Common myeloid progenitor, CD34-positive (primary cell): ENCODE measurements around the gene EVL.

ENCODE experiments used
- CTCF ChIA-PET: fragments of 350-600 bp; sonication (Branson Sonifier 250); formaldehyde crosslinking; loops from one replicate; lab custom pipeline; 2021; ENCODE audit warnings: antibody characterized with exemption; lab: Charles Lee
- POLR2A ChIA-PET: fragments of 350-600 bp; sonication (Branson Sonifier 250); formaldehyde crosslinking; loops from one replicate; lab custom pipeline; 2021; ENCODE audit warnings: antibody characterized with exemption; lab: Charles Lee
- DNase-seq, 3 donors: peaks; one replicate each; pipeline versions ENCODE4 v3.0.0 to v3.0.0-alpha.2; 2013
- H3K27ac ChIP-seq, 2 experiments: 1 replicate in 1 of 2; 2 replicates in 1 of 2; pipeline ENCODE4 v1.7.0; 2013; ENCODE audit warnings: inconsistent platforms in 2 of 2, low read length in 2 of 2, mild to moderate bottlenecking in 2 of 2, low read depth in 1 of 2, moderate library complexity in 1 of 2; ENCODE audit not compliant: severe bottlenecking in 2 of 2, insufficient read depth in 1 of 2, poor library complexity in 1 of 2
- H3K27me3 ChIP-seq, 5 experiments: replicated peaks in 2 of 5; 1 replicate in 3 of 5; 2 replicates in 2 of 5; pipeline versions ENCODE4 v1.6.1 to v1.7.0; 2013; ENCODE audit warnings: low read length in 4 of 5, mild to moderate bottlenecking in 2 of 5, moderate library complexity in 2 of 5, inconsistent platforms in 1 of 5; ENCODE audit not compliant: insufficient read depth in 5 of 5, control insufficient read depth in 4 of 5
- H3K36me3 ChIP-seq, 4 experiments: 1 replicate in 2 of 4; 2 replicates in 2 of 4; pipeline versions ENCODE4 v1.6.1 to v1.7.0; 2013; ENCODE audit warnings: low read length in 3 of 4, control low read depth in 1 of 4, mild to moderate bottlenecking in 1 of 4; ENCODE audit not compliant: control insufficient read depth in 4 of 4, insufficient read depth in 4 of 4
- H3K4me1 ChIP-seq, 4 experiments: 1 replicate in 3 of 4; 2 replicates in 1 of 4; pipeline versions ENCODE4 v1.6.1 to v1.7.1; 2013; ENCODE audit warnings: low read length in 3 of 4, mild to moderate bottlenecking in 3 of 4, control low read depth in 1 of 4, inconsistent platforms in 1 of 4, moderate library complexity in 1 of 4; ENCODE audit not compliant: control insufficient read depth in 4 of 4, insufficient read depth in 4 of 4; ENCODE audit errors: control extremely low read depth in 1 of 4
- H3K4me3 ChIP-seq, 7 experiments: 1 replicate in 4 of 7; 2 replicates in 3 of 7; pipeline versions ENCODE4 v1.5.1 to v1.7.0; 2013; ENCODE audit warnings: mild to moderate bottlenecking in 7 of 7, low read length in 6 of 7, moderate library complexity in 6 of 7, inconsistent platforms in 2 of 7, low read depth in 2 of 7, control low read depth in 1 of 7; ENCODE audit not compliant: insufficient read depth in 4 of 7, control insufficient read depth in 1 of 7; ENCODE audit errors: extremely low read depth in 1 of 7
- H3K9me3 ChIP-seq, 5 experiments: 1 replicate in 4 of 5; 2 replicates in 1 of 5; pipeline versions ENCODE4 v1.6.1 to v1.7.1; 2013; ENCODE audit warnings: low read length in 4 of 5, mild to moderate bottlenecking in 2 of 5, inconsistent platforms in 1 of 5, low read depth in 1 of 5, moderate library complexity in 1 of 5; ENCODE audit not compliant: control insufficient read depth in 4 of 5, insufficient read depth in 2 of 5; ENCODE audit errors: control extremely low read depth in 1 of 5
- WGBS: methylation state at CpG from one replicate; pipeline ENCODE4 v1.1.5; 2013; ENCODE audit not compliant: insufficient coverage; 5-methylcytosine and 5-hydroxymethylcytosine counted together

Gene EVL

DNA sequence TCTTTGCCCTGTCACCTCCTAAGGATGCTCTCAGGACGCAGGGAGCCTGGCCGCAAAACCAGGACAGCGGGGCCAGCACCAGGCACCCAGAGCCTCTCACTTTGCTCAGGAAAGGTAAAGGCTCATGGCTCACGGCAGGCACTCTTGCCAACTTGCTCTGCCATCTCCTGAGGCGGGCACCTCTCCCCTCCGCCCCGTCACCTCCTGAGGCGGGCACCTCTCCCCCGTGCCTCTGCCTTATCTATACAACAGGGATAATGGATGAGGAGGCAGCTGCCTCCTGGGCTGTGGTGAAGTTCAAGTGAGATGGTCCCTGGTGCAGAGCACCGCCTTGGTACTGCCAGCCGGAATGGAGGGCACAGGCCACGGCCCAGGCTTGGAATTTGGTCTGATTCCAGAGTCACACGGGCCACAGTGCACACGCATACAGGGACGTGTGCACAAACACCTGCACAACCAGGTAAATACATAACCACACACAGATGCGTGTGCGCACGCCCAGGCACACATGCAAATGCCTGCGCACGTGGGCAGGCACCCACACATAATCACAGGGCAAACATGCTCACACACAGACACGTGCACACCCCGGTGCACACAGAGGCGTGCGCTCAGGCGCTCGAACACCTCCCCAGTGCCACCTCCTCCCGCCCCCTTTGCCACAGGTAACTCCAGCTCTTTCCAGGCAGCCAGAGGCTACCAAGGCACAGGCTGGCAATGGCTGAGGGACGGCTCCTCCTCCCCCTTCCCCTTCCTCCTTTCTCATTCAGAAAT is 82.7 kb downstream of the EVL start:
- peak in 1 of 3 donors; percentile 45 for DNase-seq
- Histone ChIP-seq H3K4me3 (no peak overlapping the region), H3K27ac (no peak overlapping the region), H3K9me3 (no peaks in the 10 kb centered on the region), H3K27me3 (no peaks in the 10 kb centered on the region), H3K4me1 (peaks cover 0 to 28% (median 25%) of the 10 kb centered on the region in 4 experiments), H3K36me3 (peaks cover 0 to 29% (median 11%) of the 10 kb centered on the region in 4 experiments)
- 94% methylated on average over 10 of the region's 28 CpGs for WGBS
- ChIA-PET POLR2A (interaction anchor here (0.6 kb wide), 1 partner anchor 1817 kb away, joined by 3 read pairs; no protein-coding TSS in a partner anchor), CTCF (interaction anchor here (1.2 to 3.7 kb wide), 4 partner anchors 10 to 45 kb away, joined by 3 to 24 read pairs (median 4); no protein-coding TSS in a partner anchor)

DNA sequence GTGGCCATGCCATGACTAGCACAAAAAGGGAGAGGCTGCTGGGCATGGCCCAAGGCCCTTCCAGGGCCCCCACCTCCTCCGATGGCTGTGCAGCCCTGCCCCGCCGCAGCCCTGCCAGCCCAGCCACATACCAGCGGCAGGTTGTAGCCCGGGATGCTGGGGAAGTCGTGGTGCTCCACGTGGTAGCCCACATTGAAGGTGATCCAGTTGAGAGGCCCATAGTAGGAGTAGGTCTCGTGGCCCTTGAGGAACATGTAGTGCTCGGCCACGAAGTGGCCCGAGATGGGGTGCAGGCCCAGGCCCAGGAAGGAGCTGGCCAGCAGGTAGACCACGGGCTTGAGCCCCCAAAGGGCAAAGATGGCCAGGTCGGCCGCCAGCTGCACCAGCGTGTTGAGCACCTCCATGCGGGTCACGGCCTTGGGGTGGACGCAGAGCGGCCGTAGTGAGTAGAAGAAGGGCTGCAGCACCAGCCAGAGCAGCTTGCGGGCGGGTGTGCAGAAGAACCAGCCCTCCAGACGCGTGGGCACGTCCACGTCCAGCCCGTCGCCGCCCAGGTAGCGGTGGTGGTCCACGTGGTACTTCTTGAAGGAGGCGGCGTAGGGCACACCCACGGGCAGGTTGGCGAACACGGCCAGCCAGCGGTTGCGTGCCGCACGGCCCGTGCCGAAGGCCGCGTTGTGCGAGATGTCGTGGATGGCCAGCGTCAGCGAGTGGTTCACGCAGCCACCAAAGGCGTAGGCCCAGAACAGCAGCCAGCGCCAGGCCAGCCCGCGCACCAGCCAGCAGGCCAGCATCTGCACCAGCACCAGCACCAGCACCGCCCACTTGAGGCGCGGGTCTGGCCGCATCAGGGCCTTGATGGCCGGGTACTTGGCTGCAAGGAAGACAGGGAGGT is 83.9 kb downstream of the EVL start:
- Histone ChIP-seq H3K36me3 (peaks cover 0 to 17% (median 7%) of the 10 kb centered on the region in 4 experiments), H3K27me3 (no peaks in the 10 kb centered on the region), H3K4me3 (no peak overlapping the region), H3K4me1 (peaks cover 0 to 22% (median 20%) of the 10 kb centered on the region in 4 experiments), H3K27ac (no peak overlapping the region), H3K9me3 (peaks cover 0 to 3% (median 0%) of the 10 kb centered on the region in 5 experiments)
- no peak for DNase-seq
- CTCF ChIA-PET = interaction anchor here (1.4 to 3.7 kb wide), 2 partner anchors 11 to 44 kb away, joined by 4 to 24 read pairs; no protein-coding TSS in a partner anchor
- POLR2A ChIA-PET = no interaction called here
- 97% methylated on average over 52 of the region's 58 CpGs for WGBS

DNA sequence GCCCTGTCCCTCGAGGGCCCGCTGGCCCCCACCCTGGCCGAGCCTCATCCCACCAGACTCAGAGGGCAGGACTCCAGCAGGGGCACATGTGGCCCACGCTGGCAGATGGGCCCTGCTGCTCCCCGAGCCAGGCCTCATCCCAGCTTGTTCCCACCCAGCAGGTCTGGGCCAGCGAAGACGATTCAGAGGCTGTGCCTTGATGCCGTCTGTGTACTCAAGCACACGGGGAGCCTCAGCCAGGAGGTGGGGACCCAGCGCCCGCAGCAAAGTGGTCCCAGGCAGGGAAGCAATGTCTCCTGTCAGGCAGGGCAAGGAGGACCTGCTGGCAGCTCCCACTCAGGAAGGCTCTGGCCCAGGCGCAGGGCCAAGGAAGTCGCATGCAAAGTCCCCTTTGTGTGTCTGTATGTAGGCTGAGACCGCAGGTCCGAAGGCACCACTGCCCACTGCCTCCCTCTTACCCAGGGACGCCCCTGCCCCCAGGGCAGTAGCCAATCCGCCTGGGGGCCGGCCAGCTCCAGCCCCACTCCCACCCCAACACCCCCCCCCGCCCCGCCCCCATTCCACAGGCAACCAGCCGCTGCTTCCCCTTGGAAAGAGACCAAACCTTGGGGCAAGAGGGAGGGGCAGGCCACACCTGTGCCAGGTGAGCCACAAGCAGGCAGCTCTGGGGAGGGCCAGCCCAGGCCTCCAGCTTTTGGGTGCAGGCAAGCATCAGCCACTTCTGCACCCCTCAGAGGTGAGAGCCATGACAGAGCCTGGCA is 84.8 kb downstream of the EVL start:
- DNase-seq = no peak
- POLR2A ChIA-PET = no interaction called here
- CTCF ChIA-PET = no interaction called here

DNA sequence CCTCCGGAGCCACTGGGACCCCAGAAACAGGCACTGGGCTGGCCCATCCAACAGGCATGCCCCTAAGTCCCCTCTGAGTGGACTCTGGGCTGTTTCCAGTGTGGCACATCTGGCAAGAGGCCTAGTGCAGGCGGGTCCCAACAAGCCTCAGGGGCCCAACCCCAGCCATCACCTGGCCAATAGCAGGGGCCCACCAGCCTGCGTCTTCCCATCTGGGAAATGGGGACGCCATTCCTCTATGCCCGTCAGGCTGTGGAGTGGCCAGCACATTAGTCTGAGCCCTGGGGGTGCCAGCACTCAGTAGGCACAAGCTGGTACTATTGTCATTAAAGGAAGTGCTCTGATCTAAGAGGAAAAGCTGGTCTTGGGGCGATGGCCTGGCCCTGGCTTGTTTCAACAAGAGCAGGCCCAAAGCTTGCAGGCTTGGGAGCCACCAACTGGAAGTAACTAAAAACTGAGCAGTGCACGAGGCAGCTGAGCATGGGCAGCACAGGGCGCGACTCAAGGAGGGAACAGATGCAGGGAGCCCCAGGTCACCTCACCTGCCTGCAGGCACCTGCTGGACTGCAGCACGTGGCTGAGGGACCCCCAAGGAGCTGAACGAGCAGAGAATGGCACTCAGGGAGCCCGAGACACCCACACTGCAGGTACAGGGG is 85.8 kb downstream of the EVL start:
- CTCF ChIA-PET = interaction anchor here (0.8 to 1.5 kb wide), 7 partner anchors 9 to 116 kb away, joined by 3 to 7 read pairs (median 3); no protein-coding TSS in a partner anchor
- POLR2A ChIA-PET = no interaction called here
- no peak overlapping the region for H3K27ac ChIP-seq

More for the DNA sequence above, 84.8 kb downstream of the EVL start:
- Histone ChIP-seq H3K27me3 (no peaks in the 10 kb centered on the region), H3K36me3 (peaks cover 0 to 9% (median 3%) of the 10 kb centered on the region in 4 experiments), H3K4me3 (no peak overlapping the region), H3K9me3 (peaks cover 0 to 12% (median 6%) of the 10 kb centered on the region in 5 experiments), H3K4me1 (peaks cover 0 to 22% (median 20%) of the 10 kb centered on the region in 4 experiments), H3K27ac (no peak overlapping the region)
- 97% methylated on average over 10 of the region's 21 CpGs for WGBS

DNA sequence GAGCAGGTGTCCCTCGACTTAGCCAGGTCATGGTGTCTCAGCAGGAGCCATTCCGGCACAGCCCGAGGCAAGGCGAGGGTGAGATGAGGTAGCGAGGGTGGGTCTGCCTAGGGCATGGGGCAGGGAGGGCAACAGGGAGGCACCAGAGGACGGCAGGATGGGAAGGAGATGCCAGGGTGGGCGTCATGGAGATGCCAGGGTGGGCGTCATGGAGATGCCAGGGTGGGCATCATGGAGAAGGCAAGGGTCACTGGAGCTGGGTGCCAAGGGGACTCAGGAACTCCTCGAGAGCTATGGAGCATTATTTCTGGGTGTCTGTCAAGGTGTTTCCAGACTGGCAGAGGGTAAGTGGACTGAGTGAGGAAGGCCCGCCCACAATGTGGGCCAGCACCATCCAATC is 86.9 kb downstream of the EVL start:
- H3K9me3 ChIP-seq = peaks cover 0 to 15% (median 6%) of the 10 kb centered on the region in 5 experiments
- WGBS = 93% methylated on average over 10 of the region's 10 CpGs
- ChIA-PET POLR2A (no interaction called here), CTCF (interaction anchor here (0.8 to 1.6 kb wide), 8 partner anchors 10 to 117 kb away, joined by 3 to 7 read pairs (median 3); no protein-coding TSS in a partner anchor)
- no peak for DNase-seq
- H3K36me3 ChIP-seq = no peaks in the 10 kb centered on the region
- peaks cover 0 to 13% (median 10%) of the 10 kb centered on the region in 4 experiments for H3K4me1 ChIP-seq
- no peaks in the 10 kb centered on the region for H3K27me3 ChIP-seq
- H3K27ac ChIP-seq = no peak overlapping the region
- no peak overlapping the region for H3K4me3 ChIP-seq

More for the DNA sequence above, 85.8 kb downstream of the EVL start:
- no peak for DNase-seq
- peaks cover 0 to 15% (median 6%) of the 10 kb centered on the region in 5 experiments for H3K9me3 ChIP-seq
- peaks cover 0 to 21% (median 20%) of the 10 kb centered on the region in 4 experiments for H3K4me1 ChIP-seq
- no peaks in the 10 kb centered on the region for H3K27me3 ChIP-seq
- WGBS = 88% methylated on average over 12 of the region's 12 CpGs
- no peak overlapping the region for H3K4me3 ChIP-seq
- peaks cover 0 to under 1% (median 0%) of the 10 kb centered on the region in 4 experiments for H3K36me3 ChIP-seq

DNA sequence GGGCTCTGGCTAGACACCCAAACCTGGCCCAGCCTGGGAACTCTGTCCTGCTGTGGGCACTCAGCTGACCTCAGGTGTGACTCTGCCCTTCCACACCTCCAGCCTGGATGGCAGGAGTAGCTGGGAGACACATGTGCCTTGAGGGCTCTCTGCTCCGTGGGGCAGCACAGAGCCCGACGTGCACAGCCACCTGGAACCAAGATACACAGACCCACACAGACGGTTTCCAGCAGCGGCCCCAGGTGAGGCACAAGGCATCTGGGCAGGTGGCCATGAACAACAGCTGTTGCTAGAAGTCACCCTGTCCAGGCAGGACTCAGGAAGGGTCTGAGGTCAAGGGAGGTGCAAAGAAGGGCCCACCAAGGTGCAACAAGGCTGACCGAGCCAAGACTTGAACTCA is 88.3 kb downstream of the EVL start:
- POLR2A ChIA-PET = no interaction called here
- Histone ChIP-seq H3K4me3 (no peak overlapping the region), H3K27me3 (peaks cover 0 to 7% (median 3%) of the 10 kb centered on the region in 5 experiments), H3K36me3 (no peaks in the 10 kb centered on the region), H3K27ac (no peak overlapping the region), H3K4me1 (peaks cover 0 to under 1% (median 0%) of the 10 kb centered on the region in 4 experiments), H3K9me3 (peaks cover 0 to 15% (median 6%) of the 10 kb centered on the region in 5 experiments)
- DNase-seq = no peak
- WGBS = 92% methylated on average over 6 of the region's 6 CpGs
- CTCF ChIA-PET = interaction anchor here (1.4 to 4.6 kb wide), 3 partner anchors 10 to 40 kb away, joined by 3 to 25 read pairs (median 3); no protein-coding TSS in a partner anchor
